ENCODE data around the gene TBPL1. TPM values are rescaled to one million over a fixed set of nuclear protein-coding genes. Genes with fewer than 3 reads are reported as not detected.
"Not testable (repeated sequence)": the region's sequence is repeated elsewhere in the genome, so short reads cannot be mapped to it uniquely, and the experiment has no call there.

Gene TBPL1
- polyA plus RNA-seq, 3 donors: 49.8 to 53.4 (median 53.0) TPM

DNA sequence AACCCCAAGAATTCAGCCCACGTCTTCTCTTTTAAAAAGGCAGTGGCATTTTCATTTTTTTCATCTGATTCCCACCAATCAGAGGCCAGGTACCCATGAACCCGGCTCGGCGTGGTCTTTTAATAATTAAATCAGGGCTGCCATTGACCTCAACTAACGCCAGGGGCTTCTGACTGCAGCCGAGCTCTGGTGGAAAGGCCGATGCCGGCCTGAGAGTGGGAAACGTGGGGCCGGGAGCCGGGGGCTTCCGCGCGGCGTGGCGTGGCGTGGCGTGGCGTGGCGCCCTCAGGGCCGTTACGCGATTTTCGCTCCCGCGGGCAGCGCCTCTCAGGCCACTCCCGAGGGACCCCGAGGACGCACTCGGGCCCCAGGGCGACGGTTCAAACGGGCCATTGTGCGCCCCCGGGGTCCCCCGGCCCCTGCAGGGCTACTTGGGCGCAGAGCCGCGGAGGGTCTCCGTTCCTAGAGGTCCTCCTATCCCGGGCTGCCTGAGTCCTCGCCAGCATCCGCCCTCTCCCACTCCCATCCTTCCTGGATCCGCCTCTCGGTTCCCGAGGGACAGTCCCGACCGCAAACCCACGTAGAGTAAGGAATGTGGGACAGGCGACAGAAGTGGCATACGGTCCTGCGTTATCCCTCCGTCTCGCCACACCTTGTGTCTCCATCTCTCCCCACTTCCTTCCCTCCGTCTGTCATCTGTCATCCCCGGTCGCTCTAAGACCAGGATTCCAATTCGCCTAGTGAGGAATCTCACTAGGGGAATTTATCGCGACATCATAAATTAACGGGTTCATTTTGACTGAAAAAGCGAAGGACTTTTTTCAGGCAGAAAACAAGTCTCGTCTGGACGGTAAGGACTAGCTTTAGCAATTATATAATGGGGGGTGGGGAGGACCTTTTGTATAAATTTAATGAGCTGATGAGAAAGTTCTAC, 876 bp upstream of the TBPL1 start:
- peak; percentile 57 to 74 (median 67) for DNase-seq (ENCODE audit: low read depth in 3 of 3, low spot score in 2 of 3)

DNA sequence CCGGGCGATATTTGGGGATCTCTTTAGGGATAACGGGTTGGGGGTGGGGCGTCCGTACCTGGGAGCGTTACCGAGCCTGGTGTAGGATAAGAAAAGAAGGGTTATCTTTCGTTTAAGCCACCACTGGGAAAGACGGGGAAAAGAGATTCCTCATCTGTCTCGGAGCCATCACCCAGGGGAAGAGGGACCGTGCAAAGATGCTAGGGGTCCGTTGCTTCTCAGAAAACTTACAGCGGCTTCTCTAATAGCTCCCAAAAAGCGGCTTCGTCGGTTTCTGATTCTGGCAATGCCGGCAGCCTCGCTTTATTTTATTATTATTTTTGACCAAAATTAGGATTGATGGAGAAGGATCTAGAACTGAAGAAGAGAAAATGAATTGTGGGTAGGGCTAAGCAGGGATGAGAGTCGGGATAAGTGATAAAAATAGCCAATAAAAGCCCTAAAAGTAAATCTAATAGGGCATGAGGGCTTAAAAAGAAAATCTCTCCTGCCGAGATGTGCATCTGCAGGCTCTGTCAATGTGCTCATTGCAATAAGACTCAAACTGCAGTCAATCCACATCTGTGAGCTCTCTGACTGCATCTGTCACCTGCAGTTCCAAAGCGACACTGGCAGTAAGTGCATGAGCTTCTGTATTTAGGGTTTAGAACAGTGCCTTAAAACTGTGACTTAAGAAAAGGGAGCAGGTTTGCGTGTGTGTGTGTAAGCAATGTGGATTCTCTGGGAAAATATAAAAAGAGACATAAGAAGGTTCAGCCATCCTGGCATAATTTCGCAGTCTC, 801 bp downstream of the TBPL1 start:
- DNase-seq (ENCODE audit: low read depth in 3 of 3, low spot score in 2 of 3): no peak

DNA sequence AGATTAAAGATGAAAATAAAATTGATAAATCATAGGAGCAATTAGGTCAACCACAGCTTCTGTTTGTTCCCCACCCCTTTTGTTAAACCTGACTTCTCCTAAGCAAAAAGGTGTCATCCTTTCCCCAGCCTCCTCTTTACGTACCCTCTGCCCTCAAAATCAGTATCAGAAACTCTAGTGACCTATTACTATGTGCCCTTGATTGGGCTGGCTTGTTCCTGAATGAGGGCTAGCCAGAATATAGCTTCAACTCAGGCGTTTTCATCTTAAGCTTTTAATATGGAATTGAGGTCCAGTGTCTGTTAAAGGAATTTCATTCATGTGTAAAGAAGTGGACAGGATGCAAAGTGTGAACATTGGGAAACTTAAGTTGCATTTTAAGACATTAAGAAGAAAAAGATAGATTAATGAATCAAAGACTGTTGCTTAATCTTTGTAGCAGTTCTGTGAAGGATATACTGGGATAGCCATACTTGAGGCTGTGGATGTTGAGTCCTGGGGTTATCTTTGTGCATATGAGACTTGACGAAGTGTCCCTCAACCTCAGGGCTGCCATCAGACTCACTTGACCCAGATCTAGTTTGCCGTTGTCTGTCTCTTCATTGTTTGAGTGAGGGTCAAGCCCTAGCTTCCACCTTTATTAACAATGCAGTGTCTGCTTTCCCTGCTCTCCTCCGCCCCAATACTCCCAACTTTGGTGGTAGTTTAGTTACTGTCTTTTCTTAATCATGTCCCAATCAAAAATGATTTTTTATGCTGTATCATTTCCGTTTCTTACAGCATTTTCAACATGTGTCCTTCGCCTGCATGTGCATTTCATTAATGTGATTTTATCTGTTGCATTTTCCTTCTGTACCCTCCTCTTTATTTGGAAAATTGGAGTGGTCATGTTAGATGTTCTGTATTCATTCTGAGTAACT, 1.9 kb downstream of the TBPL1 start:
- DNase-seq (ENCODE audit: low read depth in 3 of 3, low spot score in 2 of 3): no peak

DNA sequence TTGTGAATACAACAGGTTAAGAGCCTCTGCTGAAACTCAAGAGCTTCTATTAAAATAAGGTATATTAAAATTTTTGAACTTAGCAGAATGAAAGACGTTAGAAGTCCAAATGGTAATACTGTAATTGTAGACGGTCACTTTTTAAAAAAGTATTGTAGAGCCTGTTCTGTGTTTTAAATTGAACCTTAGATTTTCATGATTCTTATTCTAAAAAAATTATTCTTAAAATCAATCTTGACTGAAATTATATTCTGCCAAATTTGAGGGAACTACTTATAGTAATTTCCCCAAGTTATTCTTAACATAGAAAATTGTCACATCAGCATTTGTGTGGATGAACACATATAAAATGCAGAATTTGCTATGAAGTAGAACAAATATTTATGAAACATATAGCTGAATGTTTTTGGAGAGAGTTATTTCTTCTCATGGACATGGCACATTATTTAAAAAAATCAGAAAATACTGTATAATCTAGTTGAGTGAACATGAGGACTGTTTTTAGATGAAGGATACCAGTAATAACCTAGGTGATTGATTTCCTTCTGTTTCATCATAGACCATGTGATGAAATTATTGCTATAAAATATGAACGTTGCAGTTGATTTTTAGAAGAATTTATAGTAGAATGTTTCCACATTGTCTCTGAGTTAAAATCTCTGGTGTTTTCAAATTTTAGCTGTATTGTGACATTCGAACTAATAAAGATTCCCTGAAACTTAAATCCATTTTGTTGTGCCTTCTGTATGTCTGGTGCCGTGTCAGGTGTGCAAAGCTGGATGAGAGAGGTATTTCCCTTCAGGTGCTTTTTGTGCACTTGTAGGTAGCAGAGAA, 2.8 kb downstream of the TBPL1 start:
- DNase-seq (ENCODE audit: low read depth in 3 of 3, low spot score in 2 of 3): no peak

DNA sequence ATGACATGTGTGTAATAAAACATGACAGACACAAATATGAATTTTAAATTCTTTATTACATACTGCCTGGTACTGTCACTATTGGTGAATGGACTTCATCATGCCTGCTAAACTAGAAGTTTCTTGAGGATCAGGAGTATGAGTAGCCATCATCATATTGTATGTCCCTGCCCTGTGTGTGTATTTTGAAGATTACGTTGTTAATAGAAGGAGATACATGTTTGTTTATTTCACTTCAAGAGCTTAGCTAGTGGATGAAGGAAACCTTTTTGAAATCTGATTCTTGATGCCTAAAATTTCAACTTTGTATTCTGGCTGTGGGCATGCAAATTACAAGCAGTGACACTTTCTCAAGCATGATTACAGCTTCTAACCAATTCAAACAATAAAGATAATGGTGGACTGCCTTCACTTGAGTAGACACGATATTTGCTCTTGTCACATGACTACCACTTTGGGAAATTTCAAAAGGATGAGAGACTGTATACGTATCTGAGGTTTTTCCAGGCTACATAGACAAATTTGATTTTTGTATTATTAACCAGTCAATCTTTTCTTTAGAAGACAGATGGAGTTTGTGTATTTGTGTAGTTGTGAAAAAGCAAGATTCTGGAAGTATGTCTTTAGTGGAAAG, 3.5 kb downstream of the TBPL1 start:
- DNase-seq (ENCODE audit: low read depth in 3 of 3, low spot score in 2 of 3): no peak

DNA sequence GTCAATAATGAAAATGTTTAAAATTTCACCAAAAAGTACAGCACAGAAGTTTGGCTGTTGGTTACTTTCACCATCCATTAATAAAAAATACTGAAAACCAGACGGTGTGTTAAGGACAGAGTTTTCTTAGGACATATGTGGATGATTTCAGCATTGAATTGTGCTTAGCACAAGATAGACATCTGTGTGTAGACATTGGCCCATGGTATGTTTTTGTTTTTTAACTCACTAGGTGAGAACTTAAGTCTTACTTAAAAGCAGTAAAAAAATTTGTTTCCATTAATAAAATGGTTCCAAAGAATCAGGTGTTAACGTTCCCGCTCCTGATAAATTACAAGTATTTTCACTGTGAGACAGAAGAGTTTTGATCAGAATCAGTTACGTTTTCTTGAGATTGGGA, 4.2 kb downstream of the TBPL1 start:
- no peak for DNase-seq (ENCODE audit: low read depth in 3 of 3, low spot score in 2 of 3)

DNA sequence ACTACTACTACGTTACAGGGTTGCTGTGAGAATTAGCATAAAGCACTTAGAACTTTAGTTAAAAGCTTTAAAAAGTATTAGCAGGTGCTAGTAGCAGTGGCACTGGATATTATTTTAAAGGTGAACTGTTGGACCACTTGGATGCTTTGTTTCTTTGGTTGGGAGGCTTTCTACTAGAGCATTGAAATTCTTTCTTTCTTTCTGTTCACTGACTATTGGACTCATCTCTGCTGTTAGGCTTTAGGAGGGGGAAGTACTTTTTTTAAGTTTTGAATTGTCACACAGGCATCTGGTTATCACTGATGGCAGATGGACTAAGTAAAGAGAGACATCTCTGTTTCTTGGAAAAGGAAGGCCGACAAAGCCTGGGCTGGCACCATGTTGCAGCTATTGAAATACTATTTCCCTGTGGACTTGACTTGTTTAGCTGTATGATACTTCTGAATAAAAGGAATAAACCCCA, 4.8 kb downstream of the TBPL1 start:
- no peak for DNase-seq (ENCODE audit: low read depth in 3 of 3, low spot score in 2 of 3)

DNA sequence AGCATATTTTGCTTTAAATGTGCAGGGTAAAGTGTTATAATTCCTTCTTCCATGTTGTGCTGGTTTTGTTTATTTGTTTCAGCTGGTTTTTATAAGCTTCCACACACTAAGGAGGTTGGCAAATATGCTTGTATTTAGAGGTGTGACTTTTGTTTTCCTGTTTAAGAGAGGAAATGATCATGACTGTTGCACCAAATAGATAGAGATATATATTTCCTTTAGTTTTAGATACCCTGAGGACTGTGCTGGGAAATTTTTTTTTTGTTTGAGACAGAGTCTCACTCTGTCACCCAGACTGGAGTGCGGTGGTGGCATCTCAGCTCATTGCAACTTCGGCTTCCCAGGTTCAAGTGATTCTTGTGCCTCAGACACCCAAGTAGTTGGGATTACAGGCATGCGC, 5.8 kb downstream of the TBPL1 start:
- DNase-seq (ENCODE audit: low read depth in 3 of 3, low spot score in 2 of 3): no peak

DNA sequence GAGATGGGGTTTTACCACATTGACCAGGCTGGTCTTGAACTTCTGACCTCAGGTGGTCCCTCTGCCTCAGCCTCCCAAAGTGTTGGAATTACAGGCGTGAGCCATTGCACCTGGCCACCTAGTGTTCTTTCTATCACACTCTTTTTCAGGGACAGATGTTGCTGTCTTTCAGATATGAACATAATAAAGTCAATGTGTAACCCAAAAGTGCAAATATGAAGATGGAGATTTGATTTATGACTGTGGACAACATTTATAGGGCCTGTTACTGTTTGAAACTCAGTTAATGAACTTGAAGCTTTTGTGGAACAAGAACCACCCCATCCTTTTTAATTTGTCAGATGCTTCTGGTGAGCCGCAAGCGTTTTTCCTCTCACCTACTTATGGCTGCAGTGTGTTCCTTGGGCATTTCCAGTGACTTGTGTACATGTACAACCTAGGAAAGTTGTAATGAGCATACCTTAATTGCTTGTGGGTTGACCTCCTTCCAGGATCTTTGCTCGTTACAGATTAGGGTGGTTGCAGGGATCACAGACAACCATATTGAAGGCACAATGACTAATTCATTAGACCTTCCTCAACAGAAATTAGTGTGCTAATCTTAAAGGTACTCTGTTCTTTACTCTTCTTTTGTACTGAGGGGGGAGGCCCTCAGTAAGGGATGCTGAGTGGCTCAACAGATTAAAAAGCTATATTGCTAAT, 6.8 kb downstream of the TBPL1 start:
- no peak for DNase-seq (ENCODE audit: low read depth in 3 of 3, low spot score in 2 of 3)

DNA sequence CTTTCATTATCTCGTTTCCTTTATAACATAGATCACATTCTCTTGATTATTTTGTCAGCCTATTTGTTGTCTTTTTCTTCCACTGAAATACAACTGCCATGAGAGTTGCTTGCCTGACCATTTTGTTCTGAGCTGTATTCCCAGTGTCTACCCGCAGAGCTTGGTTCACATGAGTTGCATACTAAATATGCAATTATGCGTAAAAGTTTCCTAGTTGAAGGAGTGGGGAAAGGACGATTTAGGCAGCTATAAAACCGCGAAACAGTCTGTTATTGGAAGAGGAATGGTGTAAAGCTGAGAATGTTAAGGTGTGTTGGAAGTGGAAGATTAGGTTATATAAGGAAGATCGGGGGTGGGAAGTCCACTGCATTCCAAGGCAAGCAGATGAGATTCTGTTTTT, 8.8 kb downstream of the TBPL1 start:
- DNase-seq (ENCODE audit: low read depth in 3 of 3, low spot score in 2 of 3): no peak

DNA sequence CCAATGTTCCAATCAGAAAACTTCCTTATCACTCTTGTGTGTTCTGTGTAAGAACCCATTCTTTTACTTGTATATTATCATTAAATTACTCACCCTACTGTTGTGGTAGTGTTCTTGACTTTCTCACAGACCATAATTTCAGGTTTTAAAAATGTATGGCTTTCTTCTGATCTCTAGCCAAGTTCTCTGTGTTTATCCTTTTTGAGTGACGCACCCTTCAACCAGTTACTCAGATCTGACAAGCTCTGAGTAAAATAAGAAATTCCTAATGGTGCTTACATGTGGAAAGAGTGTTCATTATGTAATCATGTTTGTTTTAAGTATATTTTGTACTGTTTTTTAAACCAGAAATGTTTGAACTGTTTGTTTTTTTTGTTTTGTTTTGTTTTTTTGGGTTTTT, 11.0 kb downstream of the TBPL1 start:
- DNase-seq (ENCODE audit: low read depth in 3 of 3, low spot score in 2 of 3): no peak

DNA sequence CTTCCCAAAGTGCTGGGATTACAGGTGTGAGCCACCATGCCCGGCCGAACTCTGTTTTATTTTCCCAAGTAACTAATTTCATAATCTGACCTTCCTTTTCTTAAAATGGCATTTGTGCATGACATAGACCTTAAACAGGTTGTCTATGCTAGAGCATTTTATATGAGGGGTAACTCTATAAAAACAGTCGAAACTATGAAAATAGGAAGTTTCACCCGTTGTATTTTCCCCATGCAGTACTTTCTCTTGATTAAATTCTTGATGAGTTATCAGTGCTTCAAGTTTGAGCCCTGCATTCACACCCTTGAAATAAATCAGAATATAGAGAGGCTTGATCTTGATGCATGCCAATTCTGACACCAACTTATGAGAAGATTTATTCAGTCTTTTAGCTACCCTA, 11.7 kb downstream of the TBPL1 start:
- no peak for DNase-seq (ENCODE audit: low read depth in 3 of 3, low spot score in 2 of 3)

DNA sequence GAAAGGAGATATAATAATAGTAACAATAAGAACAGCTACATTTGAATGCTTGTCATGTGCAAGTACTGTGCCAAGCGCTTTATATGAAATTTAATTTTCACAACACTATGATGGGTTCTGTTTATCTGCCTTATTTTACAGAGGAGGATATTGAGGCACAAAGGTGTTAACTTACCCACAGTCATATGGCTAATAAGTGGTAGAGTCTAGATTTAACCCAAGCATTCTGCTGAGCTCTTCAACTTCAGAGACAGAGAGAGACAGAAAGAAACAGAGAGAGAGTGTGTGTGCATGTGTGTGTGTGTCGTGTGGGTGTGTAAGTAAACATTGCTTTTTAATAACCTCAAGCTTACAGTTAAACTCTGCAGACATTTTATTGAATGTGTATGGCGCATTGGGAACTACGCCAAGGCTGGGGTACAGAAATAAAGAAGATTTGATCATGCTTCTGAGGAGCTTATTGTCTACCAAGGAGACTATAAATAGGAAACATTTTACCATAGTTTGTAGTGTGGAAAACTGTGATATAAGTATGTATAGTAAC, 12.9 kb downstream of the TBPL1 start:
- no peak for DNase-seq (ENCODE audit: low read depth in 3 of 3, low spot score in 2 of 3)

DNA sequence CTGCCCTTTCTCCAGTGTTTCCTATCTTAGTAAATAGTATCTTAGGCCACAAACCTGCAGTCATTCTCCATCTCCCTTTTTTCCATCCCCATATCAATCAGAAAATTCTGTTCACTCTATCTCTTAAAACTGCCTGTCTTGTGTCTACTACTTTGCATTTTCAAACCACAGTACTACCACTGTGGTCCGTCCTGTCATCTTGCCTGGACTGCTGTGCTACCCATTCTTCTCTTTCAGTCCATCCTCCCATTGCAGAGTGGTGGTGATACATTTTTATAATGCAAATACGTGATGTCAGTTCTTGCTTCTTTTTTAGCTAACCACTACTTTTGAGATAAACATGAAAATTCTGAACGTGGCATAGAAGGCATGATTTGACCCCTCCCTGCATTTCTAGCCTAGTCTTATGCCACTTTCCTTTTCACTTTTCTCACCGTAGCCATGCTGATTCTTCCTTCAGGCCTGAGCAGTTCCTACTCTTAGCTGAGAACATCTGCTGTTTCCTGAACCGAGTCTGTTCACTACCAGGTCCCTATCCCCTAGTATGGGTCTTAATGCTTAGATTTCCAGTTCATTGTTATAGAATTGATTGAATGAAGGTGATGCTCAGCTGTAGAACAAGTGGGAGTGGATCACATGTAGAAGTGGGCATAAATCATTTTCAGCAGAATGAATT, 13.8 kb downstream of the TBPL1 start:
- DNase-seq (ENCODE audit: low read depth in 3 of 3, low spot score in 2 of 3): no peak

DNA sequence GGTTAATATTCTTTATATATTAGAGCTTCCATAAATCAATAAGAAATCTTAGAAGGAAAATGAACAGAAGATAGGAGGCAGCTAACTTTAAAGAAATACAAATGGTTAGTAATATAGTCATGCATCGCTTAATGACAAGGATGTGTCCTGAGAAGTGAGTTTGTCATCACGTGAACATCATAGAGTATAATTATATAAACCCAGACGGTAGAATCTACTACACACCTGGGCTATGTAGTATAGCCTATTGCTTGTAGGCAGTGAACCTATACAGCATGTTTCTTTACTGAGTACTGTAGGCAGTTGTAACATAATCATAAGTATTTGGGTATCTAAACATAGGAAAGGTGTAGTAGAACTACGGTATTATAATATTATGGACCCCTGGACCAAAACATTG, 14.3 kb downstream of the TBPL1 start:
- DNase-seq (ENCODE audit: low read depth in 3 of 3, low spot score in 2 of 3): no peak

DNA sequence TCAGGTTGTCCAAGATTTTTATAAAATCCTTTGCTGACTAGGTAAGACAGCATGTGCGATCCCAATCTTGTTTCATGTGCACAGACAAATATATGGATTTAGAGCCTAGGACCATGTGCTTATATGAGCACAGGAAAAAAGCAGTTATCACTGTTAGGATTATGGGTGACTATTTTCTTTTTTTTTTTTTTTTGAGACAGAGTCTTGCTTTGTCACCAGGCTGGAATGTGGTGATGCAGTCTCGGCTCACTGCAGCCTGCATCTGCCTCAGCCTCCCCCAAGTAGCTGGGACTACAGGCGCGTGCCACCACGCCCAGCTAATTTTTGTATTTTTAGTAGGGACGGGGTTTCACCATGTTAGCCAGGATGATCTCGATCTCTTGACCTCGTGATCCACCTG, 14.8 kb downstream of the TBPL1 start:
- DNase-seq (ENCODE audit: low read depth in 3 of 3, low spot score in 2 of 3): not testable (repeated sequence)

DNA sequence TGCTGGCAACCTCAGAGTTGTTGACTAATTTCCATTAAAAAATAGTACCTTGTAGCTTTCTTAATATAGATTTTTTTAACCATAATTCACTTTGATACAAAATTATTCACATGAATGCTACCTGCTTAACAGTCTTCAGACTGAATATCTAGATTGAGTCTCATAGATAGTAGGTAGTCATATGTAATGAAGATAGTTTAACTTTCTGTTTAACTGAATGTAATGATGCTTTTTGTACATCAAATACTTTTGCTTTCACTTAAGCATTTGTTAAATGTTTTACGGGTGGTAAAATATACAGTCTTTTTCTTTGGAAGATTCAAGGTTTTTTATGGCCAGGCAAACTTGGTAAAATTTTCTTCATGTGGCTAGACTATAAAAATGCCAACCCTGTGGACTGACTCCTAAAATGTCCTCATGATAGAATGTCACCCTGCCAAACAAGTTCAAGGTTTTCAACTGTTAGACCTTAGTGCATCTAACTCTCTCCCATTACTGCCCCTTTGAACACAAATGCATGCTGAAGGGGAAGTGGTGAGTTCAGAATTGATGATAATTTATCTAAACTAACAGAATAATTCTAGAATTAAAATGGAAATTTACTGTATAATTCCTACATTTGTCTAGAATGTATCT, 16.4 kb downstream of the TBPL1 start:
- no peak for DNase-seq (ENCODE audit: low read depth in 3 of 3, low spot score in 2 of 3)
